Muscle layer of duodenum (tissue), 2 donors: ENCODE results near the gene NAV2.

ENCODE experiments used
- H3K27ac ChIP-seq: one replicate; pipeline ENCODE4 v1.7.0; 2013; ENCODE audit warnings: mild to moderate bottlenecking, low read length
- H3K27me3 ChIP-seq: one replicate; pipeline ENCODE4 v1.7.0; 2013; ENCODE audit warnings: low read depth, mild to moderate bottlenecking, control low read depth, low read length
- H3K36me3 ChIP-seq, 2 donors: one replicate each; pipeline ENCODE4 v1.7.0; 2013; ENCODE audit warnings: low read length in 2 of 2, control low read depth in 1 of 2, mild to moderate bottlenecking in 1 of 2; ENCODE audit not compliant: insufficient read depth in 2 of 2, control insufficient read depth in 1 of 2
- H3K4me1 ChIP-seq, 2 donors: one replicate each; pipeline ENCODE4 v1.7.0; 2013; ENCODE audit warnings: low read length in 2 of 2, mild to moderate bottlenecking in 2 of 2, control low read depth in 1 of 2, moderate library complexity in 1 of 2; ENCODE audit not compliant: insufficient read depth in 2 of 2, control insufficient read depth in 1 of 2
- H3K4me3 ChIP-seq, 2 donors: one replicate each; pipeline ENCODE4 v1.7.0; 2013; ENCODE audit warnings: low read length in 2 of 2, low read depth in 1 of 2, mild to moderate bottlenecking in 1 of 2
- H3K9me3 ChIP-seq, 2 donors: one replicate each; pipeline ENCODE4 v1.7.0; 2013; ENCODE audit warnings: low read length in 2 of 2, control low read depth in 1 of 2, mild to moderate bottlenecking in 1 of 2; ENCODE audit not compliant: control insufficient read depth in 1 of 2
- donor health status: healthy.

NAV2 gene

GRCh38 chr11:20111871-20112270, 399.2 kb downstream of the NAV2 start:
- Histone ChIP-seq H3K36me3 (peaks cover 16 to 24% of the 10 kb centered on the region in 2 donors), H3K27ac (peak overlapping the region; percentile 59), H3K27me3 (no peaks in the 10 kb centered on the region), H3K4me1 (peaks cover 5 to 27% of the 10 kb centered on the region in 2 donors), H3K4me3 (peak overlapping the region in 1 of 2 donors; percentile 2), H3K9me3 (no peaks in the 10 kb centered on the region)

DNA sequence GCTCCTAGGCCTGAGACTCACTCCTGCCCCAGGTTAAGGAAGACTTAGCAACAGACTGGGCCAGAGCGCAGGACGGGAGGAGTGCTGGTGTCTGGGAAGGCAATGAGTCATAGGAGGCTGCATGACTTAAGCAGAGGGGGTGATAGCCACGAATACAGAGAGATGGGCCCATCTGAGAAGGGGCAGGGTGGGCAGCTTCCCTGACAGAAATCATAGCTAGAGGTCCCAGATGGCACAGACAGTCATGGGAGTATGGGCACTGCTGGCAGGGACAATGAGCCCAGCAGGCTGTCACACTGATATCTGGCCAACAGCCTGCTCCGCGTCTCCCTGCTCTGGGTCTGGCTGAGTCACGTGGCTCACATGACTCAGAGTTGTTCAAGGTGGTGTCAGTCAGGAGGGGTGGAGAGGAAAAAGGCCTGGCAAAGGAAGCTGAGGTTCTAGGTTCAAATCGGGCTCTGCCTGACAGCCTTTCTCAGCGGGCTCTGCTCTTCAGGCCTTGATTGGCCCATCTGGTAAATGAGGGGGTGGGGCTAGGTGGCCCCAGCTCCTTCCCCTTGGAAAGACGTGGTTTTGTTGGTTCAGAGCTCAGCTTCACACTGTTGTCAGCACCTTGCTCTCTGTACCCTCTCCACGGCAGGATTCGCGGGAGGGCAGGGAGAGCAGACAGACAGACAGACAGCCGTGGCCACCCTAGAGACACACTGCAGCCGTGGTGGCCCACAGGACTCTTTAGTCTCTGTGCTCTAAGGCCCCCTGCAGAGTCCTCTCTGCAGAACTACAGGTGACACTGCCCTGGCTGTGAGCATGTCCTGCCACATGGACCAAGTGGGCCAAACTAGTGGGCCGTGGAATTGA, 399.9 kb downstream of the NAV2 start:
- H3K27me3 ChIP-seq: no peaks in the 10 kb centered on the region
- peak overlapping the region; percentile 59 for H3K27ac ChIP-seq
- peaks cover 5 to 27% of the 10 kb centered on the region in 2 donors for H3K4me1 ChIP-seq
- no peaks in the 10 kb centered on the region for H3K9me3 ChIP-seq
- H3K36me3 ChIP-seq: peaks cover 14 to 22% of the 10 kb centered on the region in 2 donors
- H3K4me3 ChIP-seq: peak overlapping the region in 1 of 2 donors; percentile 2

GRCh38 chr11:20113149-20113438, 400.5 kb downstream of the NAV2 start:
- H3K4me1 ChIP-seq: peaks cover 5 to 27% of the 10 kb centered on the region in 2 donors
- no peaks in the 10 kb centered on the region for H3K9me3 ChIP-seq
- H3K27ac ChIP-seq: no peak overlapping the region
- H3K27me3 ChIP-seq: no peaks in the 10 kb centered on the region
- no peak overlapping the region for H3K4me3 ChIP-seq
- peaks cover 11 to 19% of the 10 kb centered on the region in 2 donors for H3K36me3 ChIP-seq

- Histone ChIP-seq H3K27ac (no peak overlapping the region), H3K9me3 (no peaks in the 10 kb centered on the region), H3K36me3 (peaks cover 17 to 23% of the 10 kb centered on the region in 2 donors), H3K4me1 (peaks cover 5 to 27% of the 10 kb centered on the region in 2 donors), H3K4me3 (no peak overlapping the region), H3K27me3 (no peaks in the 10 kb centered on the region)
Measured at GRCh38 chr11:20114588-20114987, 402.0 kb downstream of the NAV2 start.

DNA sequence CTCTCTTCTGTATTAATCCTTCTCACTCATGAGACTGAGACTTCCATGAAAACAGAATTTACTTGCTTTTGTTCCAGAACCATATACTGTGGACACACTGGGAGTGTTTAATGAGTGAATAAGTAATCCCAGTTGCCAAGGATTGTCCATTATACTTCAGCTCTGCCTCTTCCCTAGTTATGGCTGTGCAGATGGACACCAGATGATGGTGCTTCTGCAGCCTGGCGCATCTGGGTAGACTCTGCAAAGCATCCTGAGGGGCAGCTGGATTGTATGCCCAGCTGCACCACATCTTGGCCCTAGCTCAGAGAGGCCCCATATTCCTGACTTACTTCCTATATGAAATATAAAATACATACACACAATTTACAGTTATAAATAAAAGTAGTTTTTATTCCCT, 404.2 kb downstream of the NAV2 start:
- H3K4me3 ChIP-seq: no peak overlapping the region
- no peaks in the 10 kb centered on the region for H3K27me3 ChIP-seq
- H3K36me3 ChIP-seq: peaks cover 16 to 23% of the 10 kb centered on the region in 2 donors
- H3K27ac ChIP-seq: no peak overlapping the region
- no peaks in the 10 kb centered on the region for H3K9me3 ChIP-seq
- peaks cover 1 to 14% of the 10 kb centered on the region in 2 donors for H3K4me1 ChIP-seq

GRCh38 chr11:20117291-20117690, 404.7 kb downstream of the NAV2 start:
- Histone ChIP-seq H3K4me1 (peaks cover 0 to 10% of the 10 kb centered on the region in 2 donors), H3K27me3 (no peaks in the 10 kb centered on the region), H3K4me3 (no peak overlapping the region), H3K27ac (peak overlapping the region; percentile 10), H3K36me3 (peaks cover 16 to 23% of the 10 kb centered on the region in 2 donors), H3K9me3 (no peaks in the 10 kb centered on the region)

- Histone ChIP-seq H3K27me3 (no peaks in the 10 kb centered on the region), H3K9me3 (no peaks in the 10 kb centered on the region), H3K4me3 (no peak overlapping the region), H3K36me3 (peaks cover 16 to 23% of the 10 kb centered on the region in 2 donors), H3K4me1 (peaks cover 0 to under 1% of the 10 kb centered on the region in 2 donors), H3K27ac (no peak overlapping the region)
Measured at GRCh38 chr11:20118209-20118608, 405.6 kb downstream of the NAV2 start.

DNA sequence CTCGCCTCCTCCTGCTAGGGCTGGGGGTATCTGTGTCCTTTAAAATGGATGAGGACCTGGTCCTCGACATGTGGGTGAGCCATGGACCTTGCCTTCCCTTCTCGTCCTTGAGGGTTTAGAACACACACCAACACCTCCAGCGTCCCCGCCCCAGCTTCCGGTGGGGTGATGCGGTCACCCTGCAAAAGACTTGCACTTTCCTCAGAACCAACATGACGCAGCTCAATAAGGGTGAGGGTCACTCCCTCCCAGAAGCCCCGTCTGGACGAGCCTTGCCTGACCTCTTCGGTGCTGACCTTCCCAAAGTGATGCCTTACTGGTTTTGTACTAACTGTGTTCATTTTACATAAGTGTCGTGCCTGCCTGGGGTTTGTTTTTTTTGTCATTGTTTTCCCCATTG, 406.7 kb downstream of the NAV2 start:
- Histone ChIP-seq H3K36me3 (peaks cover 15 to 21% of the 10 kb centered on the region in 2 donors), H3K9me3 (no peaks in the 10 kb centered on the region), H3K27me3 (no peaks in the 10 kb centered on the region), H3K27ac (no peak overlapping the region), H3K4me1 (no peaks in the 10 kb centered on the region), H3K4me3 (no peak overlapping the region)

DNA sequence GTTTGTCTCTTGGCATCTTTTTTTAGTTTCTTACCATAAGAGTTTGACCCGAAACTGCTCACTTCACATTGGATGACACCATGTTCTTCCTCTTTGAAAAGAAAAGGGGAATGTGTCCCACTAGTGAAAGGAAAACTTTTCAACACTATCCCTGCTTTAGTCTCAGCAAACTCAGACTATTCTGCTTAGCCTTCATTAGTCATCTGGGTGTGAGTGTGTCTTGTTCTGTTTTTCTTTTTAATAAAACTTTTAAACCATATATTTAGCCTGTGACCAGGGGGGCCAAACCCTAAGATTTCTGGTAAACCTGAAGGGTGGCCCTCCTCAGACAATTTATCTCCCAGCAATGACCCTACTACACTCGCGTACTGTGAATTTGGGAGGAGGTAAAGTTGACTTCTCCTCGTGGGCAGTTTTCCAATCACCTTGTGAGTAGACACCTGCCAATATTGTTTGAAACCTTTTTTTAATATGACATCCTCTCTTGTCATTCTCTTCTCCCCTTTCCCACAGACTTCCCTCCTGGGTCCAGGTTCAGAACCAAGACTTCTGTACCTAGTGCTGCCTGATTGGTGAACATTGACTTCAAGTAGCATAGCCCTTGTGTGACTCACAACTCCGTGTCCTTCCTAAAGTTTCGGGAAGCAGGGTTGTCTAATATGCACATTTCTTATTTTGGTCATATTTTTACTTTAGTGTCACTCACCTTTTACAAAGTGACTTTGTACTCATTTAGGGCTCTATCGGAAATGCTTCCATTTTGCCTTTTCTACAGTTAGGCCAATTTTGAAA, 407.7 kb downstream of the NAV2 start:
- H3K27ac ChIP-seq: no peak overlapping the region
- no peaks in the 10 kb centered on the region for H3K27me3 ChIP-seq
- no peaks in the 10 kb centered on the region for H3K9me3 ChIP-seq
- no peaks in the 10 kb centered on the region for H3K4me1 ChIP-seq
- peaks cover 12 to 14% of the 10 kb centered on the region in 2 donors for H3K36me3 ChIP-seq
- no peak overlapping the region for H3K4me3 ChIP-seq

DNA sequence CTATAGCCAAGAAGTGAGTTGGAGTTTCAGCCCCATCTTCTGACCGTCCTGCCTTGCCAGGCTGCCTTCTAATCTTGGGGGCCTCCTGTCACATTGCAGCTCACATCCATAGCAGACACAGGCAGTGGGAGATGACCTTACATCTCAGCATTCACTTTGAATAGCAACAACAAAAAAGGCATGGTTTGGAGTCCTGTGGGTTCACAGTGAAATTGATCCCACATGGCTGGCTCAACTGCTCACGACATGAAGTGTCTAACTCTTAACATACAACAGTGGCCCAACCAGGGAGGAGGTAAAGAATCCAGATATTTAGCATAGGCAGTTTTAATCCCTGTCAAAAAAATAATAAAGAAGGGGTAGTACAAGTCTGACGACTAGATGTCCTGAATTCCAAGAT, 409.5 kb downstream of the NAV2 start:
- peaks cover 12 to 14% of the 10 kb centered on the region in 2 donors for H3K36me3 ChIP-seq
- no peak overlapping the region for H3K27ac ChIP-seq
- H3K4me3 ChIP-seq: no peak overlapping the region
- no peaks in the 10 kb centered on the region for H3K9me3 ChIP-seq
- H3K4me1 ChIP-seq: no peaks in the 10 kb centered on the region
- no peaks in the 10 kb centered on the region for H3K27me3 ChIP-seq

DNA sequence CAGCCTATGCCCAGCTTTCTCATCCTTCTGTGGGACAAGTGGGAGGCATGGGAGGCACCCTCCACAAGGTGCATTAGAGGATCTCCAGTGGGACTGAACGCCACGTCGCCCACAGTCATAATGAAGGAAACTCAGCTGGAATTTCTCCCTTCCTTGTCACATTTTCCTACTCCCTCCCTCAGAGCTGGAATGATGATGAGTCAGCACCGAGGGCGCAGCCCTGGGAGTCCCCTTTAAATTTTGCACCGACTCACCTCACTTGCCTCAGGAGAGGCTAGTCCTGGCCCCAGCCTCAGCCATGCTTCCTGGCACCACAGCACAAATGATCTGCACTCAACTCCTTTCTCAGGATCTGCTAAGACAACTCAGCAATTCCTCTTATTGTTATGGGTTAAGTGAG, 413.3 kb downstream of the NAV2 start:
- Histone ChIP-seq H3K27ac (no peak overlapping the region), H3K4me3 (no peak overlapping the region), H3K27me3 (no peaks in the 10 kb centered on the region), H3K36me3 (no peaks in the 10 kb centered on the region), H3K9me3 (no peaks in the 10 kb centered on the region), H3K4me1 (no peaks in the 10 kb centered on the region)
